ENCODE measurements around the gene PTPN7. TPM values are rescaled to one million over a fixed set of nuclear protein-coding genes. Genes with fewer than 3 reads are reported as not detected.

The PTPN7 gene
- total RNA-seq, 1 donor from 2014 or later = 303 TPM

DNA sequence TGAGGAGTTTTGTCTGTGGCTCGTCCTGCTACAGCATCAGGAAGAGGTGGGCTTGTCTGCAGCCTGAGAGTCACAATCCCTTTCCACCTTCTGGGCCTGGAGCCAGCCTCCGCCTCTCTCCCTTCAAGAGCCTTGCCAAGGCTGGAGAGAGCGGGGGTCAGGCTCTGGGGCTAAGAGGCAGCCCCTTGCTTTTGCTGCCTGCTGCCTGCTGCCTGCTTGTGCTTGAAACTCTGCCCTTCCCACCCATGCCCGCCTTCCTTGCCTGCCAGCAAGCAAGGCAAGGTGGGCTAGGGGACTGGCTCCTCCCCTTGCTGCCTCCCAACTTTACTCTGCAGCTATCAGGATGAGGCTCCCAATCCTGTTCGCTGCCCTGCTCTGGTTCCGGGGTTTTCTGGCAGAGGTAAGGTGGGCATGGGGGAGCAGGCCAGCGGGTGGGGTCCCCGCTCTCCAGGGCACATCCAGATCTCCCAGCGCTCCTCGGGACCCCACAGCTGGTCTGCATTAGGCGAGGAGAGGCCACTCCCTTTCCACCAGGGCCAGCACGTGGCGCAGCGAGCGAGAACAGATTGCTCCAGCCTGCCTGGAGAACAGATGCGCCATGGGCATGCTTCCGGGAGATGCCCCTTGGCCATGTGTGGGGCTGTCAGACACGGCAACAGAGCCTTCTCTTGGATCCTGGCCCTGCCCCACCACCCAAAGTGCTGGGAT is 7.5 kb upstream of the PTPN7 start:
- intact Hi-C loops (cut with micrococcal nuclease) = loop anchor here (10.0 kb wide), 1 partner anchor 837 kb away; the partner anchor contains the start of gene TMEM183A

DNA sequence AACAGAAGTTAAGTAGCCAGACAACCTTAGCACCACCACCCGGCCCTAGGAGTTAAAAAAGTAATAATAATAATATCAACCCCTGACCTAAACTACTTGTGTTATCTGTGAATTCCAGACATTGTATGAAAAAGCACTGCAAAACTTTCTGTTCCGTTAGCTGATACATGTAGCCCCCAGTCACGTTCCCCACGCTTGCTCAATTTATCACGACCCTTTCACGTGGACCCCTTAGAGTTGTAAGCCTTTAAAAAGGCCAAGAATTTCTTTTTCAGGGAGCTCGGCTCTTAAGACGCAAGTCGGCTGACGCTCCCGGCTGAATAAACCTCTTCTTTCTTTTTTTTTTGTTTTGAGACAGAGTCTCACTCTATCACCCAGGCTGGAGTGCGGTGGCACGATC is 6.7 kb upstream of the PTPN7 start:
- intact Hi-C loops (cut with micrococcal nuclease) = loop anchor here (10.0 kb wide), 1 partner anchor 838 kb away; the partner anchor contains the start of gene TMEM183A

DNA sequence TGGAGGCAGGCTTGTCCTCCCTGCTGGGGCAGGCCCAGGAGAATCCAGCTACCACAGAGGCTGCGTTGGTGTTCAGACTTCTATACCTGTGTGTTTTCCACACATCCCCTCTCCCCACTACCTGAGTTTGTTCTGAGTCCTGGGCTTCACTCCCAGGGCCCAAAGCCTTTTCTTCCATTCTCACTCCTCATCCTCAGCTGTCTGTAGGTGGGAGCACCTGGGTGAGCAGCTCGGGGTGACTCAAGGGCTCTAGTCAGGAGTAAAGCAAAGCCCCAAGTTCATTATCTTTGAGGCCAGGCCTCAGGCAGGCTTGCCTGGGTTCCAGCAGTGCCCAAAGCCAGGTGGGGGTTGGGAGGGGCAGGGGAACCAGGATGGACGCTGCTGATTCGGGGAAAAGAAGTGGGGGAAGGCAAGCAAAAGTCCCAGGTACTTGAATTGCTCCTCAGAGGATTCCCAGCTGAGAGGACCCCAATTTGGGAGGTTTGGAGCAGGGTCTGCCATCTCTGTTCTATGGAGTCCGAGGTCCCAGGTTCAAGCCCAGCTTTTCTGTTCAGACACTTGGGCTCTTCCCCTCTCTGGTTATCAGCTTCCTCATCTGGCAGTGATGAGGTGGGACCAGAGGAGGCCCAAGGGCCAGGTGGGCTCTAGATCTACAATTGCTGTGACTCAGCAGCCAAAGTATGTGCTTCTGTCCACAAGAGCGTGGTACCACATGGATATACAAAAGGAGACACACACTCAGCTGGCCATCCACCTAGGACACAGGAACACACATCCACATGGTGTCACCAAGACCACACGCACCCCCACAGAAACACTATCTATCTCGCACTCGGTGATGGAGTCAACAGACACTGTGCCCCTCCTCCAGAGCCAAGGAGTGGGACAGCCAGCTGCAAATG is 5.8 kb upstream of the PTPN7 start:
- intact Hi-C loops (cut with micrococcal nuclease) = loop anchor here (10.0 kb wide), 1 partner anchor 839 kb away; the partner anchor contains the start of gene TMEM183A

DNA sequence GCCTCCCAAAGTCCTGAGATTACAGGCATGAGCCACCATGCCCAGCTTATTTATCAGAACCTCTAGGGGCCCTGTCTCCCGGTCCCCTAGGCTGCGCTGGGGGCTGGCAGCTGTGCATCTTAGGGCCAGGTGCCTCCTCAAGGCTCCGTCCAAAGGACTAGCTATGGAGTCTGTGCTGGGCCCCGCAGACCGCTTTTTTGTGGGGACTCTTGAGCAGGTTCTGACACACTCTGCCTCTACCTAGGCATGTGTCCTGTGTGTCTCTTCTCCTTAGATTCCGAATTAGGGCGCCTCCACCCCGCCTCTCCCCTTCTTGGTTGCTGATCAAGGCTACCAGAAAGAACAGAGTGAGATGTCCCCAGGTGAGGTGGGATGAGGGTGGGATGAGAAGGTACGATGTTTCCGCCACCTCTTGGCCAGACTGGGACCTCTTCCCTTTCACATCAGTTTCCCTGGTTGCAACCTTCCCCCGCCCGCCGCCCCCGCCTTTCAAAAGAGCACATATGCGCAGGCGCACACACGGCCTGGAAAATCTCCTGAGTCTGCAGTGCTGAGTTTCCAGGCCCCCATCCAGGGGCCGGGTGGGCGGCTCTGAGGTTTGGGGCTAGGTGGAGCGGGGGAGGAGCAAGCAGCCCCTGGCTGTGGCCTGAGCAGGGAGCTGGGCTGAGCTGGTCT is 5.0 kb upstream of the PTPN7 start:
- intact Hi-C loops (cut with micrococcal nuclease) = loop anchor here (10.0 kb wide), 1 partner anchor 839 kb away; the partner anchor contains the start of gene TMEM183A

DNA sequence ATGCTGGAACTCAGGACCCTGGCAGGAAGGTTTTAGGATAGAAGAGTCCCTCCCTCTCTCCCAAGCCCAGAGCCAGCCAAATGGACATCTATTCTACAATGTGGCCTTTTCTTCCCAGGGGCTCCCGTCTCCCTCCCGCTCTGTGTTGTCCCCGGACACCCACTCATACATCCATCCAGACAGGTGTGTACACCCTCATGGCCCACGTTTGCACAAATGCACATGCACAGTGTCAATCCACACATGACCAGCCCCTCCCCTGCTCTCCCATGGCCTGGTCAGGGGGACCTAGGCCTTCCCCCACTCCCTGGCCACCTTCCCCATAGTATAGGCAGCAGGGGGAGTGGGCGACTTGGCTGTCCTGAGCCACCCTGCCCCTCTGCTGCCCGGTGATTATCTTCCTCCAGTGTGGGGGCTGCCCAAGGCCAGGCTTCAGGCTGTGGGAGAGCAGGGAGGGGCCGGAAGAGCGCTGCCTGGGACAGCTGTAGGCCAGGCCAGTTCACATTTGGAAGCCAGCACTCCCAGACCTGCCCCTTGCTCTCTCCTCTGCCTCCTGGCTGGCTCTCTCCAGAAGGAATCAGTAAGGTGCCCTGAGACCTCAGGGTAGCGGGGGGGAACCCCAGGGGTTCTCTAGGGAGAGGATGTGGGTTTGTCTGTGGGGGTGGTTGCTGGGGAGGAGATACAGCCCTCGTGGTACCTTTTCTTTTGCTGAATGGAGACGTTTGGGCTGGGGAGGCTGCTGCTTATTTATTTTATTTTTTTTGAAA is 4.1 kb upstream of the PTPN7 start:
- intact Hi-C loops (cut with micrococcal nuclease) = loop anchor here (10.0 kb wide), 1 partner anchor 840 kb away; the partner anchor contains the start of gene TMEM183A

DNA sequence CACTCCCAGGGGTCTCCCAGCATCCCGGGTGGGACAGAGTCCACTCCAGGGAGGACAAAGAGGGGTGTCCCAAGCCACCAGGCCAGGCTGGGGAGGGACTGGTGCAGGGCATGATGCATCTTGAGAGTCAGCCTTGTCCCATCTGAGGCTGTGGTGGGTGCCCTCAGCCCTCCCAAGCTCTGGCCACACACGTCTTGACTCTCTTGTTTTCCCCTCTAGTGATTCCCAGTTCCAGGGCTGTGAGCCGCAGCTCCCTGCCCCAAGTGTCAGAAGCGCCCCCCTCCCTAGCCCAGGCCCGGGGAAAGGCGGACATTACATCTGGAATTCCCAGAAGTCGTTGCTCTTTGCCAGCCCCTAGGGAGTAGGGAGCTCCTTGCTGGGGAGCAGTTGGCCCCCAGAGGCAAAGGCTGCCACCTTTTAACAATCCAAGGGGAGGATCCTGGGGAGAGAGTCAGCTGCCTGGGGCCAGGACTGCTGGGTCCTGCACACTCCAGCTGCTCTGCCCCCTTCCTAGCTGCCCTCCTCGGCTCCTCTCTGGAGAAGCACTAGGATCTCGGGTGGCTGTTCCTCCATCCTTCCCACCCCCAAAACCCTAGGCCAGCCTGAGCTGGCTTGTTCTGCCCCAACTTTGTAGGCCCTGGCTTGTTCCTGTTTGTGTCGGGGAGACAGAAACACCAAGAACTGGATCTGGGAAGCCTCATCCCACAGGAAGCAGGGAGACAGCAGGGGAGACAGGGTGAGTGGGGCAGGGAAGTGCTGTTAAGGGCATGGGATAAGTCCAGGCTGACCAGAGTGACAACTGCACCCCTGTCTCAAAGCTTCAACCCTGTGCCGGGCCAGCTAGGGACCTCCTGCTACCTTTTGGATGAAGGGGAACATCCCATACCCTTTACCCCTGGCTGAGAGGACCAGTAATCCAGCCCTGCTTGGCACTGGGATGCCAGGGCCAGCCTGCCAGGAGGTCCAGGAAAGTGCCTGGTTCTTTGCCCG is 3.2 kb upstream of the PTPN7 start:
- intact Hi-C loops (cut with micrococcal nuclease) = loop anchor here (10.0 kb wide), 1 partner anchor 841 kb away; the partner anchor contains the start of gene TMEM183A

DNA sequence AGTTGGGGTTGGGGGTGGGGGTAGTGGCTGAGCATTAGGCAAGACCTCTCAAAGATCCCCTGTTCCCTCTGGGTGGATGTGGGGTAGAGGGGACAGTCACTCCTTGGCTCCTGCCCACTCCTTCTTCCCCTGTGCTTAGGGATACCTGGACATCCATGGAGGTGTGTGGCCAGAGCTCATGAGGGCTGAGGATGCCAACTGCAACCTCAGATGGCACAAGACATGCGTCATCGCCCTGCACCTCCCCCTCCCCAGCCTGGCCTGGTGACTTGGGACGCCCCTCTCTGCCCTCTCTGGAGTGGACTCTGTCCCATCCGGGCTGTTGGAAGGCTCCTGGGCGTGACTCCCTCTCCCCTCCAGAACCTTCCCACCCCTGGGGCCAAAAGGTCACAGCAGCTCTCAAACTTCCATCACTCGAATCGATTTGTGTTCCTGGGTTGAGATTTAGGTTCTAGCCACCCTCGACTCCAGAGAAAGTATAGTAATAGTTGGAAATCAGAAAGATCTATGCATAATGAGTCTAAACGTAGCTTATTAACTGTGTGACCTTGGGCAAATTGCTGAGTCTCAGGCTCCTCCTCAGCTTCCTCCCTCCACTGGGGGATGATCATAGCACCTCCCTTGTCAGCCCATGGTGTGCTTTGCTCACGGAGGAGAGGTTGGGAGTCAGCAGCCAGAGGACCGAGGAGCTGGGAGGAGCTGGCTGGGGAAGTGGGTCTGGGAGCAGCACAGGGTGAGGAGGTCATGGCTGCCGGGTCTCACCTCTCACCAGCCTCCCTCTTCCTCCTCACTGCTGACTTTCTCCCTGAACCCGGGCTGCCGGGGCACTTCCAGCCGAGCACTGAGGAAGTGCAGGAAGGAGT is 2.2 kb upstream of the PTPN7 start:
- intact Hi-C loops (cut with micrococcal nuclease) = loop anchor here (10.0 kb wide), 1 partner anchor 842 kb away; the partner anchor contains the start of gene TMEM183A

DNA sequence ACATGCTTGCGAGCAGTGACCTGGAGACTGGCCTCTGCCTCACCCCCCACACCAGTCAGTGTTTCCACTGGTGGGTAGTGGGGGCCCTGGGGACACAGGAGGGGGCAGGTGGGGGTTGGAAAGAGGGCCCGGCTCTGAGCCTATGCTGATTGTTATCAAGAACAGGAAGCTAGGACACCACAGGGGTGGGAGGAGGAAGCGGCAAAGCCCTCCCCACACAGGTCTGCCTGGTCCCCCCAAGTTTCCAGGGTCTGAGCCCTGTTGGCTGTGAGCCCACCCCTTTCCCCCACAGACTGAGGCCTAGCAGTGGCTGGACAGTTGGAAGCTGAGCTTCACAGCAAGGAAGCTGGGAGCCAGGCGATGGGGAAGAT is 1.6 kb upstream of the PTPN7 start:
- intact Hi-C loops (cut with micrococcal nuclease) = loop anchor here (10.0 kb wide), 1 partner anchor 843 kb away; the partner anchor contains the start of gene TMEM183A

DNA sequence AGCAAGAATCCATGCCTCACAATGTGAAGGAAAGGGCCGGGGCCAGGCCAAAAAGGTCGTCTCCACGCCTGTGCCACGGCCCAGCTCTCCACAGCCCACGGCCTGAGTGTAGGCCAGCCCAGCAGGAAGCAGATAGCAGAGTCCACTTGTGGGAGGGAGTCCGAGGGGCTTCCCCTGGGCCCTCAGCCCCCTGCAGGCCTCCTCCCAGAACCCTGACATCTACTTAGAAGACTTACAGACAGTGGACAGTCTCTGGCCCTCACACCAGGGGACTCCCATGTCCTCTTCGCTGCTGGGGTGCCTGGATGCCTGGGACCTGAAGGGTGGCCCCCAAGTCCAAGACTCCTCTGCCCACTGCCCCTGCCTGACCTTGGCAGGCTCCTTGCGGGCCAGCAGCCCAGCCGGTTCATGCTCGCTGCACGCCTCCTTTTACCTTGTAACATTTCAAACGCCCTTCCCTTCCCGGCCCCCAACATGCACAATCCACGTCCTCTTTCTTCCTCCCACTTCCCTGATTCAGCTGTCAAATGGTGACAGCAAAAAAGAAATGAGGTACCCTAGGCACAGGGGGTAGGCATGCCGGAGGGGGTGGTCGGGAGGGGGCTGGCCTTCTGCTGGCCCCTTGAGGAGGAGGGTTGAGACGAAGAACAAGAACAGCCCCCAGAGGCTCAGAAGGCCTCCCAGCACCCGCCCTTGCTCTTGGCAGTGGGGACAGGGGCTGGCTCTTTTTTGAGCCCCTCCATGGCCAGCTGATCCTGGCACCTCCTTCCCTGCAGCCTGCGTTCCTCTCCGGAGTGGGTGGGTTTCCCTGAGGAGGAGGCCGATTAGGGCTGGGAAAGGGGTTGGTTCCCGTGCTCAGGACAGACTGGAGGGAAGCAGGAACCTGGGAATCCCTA is 997 bp upstream of the PTPN7 start:
- intact Hi-C loops (cut with micrococcal nuclease) = loop anchor here (10.0 kb wide), 1 partner anchor 843 kb away; the partner anchor contains the start of gene TMEM183A

DNA sequence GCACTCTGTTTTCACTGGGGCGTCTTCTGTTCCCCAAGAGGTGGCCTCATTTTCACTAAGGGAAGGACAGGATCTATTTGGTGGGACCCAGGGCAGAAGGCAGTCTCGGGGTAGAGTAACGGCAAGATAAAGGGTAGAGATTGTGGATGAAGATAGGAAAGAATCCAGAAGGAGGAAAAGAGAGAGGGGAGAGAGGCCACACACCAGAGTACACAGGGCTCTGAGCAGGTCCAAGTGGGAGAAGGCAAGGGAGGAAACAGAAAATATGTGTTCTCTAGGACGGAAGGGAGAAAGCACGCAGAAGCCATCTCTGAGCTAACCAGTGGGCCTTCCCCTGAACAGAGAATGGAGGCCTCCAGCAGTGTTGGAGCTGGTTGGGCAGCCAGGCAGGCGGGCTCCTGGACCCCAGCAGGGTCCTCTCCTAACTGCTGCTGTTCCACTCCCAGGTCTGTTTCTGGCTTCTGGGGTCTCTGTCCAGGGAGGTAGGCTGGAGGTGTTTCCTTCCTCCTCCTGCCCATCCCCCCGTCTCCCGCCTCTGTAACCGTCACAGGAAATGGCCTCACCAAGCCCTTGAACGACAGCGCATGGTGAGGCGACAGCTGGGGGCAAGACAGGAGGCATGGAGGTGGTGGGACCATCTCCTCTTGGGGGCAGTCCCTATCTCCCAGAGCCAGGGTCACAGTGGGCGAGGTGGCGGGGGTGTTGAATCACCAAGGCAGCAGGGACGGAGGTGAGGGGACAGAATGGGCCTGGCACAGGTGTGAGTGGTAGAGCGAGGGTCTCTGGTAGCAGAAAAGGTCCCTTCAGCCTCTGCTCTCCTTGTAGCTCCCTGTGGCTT is 649 bp downstream of the PTPN7 start:
- intact Hi-C loops (cut with micrococcal nuclease) = loop anchor here (1.0 to 10.0 kb wide), 2 partner anchors 14 to 845 kb away; partner anchors contain the start of gene TMEM183A

DNA sequence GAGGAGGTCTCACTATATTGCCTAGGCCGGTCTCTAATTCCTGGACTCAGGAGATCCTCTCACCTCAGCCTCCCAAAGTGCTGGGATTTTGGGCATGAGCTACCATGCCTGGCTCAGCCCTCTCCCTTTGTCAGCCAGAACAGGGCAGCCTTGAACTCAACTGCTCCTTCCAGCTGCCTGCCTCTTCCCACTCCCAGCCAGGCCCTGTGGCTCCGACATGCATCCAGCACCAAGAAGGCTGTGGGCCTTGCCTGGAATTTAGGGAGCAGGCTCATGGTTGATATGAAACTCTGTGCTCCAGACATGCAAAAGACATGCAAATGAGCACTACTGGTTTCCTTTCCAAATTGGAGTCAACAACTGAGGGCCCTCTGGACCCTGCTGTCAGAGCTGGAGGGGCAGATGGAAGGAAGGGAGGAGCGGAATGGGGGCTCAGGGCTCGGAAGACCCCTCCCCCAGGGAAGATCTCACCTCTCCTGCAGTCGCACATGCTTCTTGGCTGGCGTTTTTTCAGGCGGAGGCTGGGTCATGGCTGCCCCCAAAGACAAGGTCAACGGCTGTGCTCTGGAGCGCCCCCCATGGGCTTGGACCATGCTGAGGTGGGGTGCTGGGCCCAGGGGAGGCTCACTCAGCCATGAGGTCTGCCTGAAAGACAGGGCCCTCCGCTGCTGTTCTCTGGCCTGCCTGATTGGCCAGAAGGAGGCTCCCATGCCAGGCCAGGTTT is 1.4 kb downstream of the PTPN7 start:
- intact Hi-C loops (cut with micrococcal nuclease) = loop anchor here (1.0 kb wide), 1 partner anchor 14 kb away; no protein-coding TSS in a partner anchor

DNA sequence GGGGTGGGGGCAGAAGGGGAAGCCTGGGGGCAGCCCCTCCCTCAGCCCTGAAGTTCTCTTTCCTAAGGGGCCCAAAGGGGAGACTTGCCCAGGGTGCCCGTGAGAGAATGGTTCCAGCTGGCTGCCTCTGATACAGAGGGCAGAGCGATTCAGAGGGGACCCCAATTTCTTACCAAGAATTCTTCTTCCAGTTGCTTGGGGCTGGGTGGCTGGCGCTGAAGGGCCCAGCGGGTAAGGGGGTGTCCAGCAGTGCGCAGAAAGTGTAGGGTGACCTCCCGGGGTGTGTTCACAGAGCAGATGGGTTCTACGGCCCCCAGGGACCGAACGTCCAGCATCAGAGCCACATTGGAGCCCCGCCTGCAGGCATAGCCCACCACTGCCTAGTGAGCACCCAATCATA is 2.5 kb downstream of the PTPN7 start:
- intact Hi-C loops (cut with micrococcal nuclease) = no loop called here

DNA sequence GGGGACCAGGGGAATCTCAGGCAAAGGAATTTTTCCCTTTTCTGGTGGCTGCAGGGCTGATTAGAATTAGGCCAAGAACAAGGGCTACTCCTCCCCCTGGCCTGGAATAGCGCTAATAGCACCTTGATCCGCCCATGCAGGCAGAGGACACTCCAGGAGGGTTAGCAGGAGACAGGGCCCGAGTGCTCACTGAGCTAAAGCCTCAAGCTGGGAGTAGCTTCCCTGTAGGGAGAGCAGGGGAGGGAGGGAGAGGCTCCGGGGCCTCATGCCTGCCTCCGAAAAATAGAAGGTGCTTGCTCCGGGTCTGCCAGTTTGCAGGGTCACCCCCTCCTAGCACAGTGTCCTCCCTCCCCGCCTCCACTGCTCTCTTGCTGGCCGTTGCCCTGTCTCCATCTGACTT is 3.8 kb downstream of the PTPN7 start:
- intact Hi-C loops (cut with micrococcal nuclease) = no loop called here

DNA sequence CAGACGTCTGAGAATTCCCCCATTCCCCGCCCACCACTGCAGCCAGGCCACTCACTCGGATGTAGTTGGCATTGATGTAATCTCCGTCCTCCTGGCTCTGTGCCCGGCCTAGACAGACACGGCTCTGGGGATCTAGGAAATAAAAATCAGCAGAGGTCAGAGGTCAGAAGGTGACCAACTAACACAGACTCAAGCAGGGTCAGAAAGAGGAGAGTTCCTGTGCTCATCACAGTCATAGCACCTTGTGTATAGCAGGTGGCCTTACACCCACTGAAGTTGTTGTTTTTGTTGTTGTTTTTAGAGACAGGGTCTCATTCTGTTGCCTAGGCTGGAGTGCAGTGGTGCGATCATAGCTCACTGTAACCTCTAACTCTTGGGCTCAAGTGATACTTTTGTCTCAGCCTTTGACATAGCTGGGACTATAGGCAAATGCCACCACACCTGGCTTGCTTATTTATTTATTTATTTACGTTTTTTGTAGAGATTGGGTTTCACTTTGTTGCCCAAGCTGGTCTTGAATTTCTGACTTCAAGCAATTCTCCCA is 4.9 kb downstream of the PTPN7 start:
- intact Hi-C loops (cut with micrococcal nuclease) = no loop called here

DNA sequence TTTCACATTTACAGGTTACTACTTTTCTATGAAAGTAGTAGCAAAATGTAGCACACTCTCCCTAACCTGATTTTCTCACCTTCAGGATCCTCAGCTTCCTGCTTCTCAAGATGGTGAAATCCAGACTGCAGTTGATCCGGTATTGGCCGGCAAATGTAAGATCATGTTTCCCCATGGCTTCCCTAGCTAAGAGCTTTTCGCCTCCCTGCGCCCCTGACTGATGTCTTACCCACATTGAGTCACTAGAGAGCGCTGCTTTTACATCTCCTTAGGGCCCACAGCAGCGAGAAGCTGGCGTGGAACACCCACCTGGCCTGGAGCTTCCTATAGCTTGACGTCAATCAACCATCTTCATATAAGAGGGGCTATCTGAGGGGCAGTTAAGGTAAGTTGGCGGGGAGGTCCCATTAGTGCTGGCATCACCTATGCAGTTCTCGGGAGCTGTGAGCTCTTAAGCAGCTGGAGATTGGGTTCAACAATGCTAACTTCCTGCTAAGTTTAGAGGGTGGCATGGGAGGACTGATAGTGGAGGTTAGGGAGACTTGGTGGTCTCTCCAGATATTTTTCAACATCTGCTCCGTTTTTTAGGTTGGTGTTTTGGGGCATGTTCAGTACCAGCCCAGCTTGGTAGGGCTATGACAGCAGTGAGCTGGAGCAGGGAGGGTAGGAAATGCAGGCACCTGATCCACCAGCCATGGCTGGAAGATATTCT is 5.5 kb downstream of the PTPN7 start:
- intact Hi-C loops (cut with micrococcal nuclease) = no loop called here

All from T-helper 2 cell treated with Interferon-gamma antibody and Interleukin-4, amounts not matched to agents 100 ng/mL and 5 ng/mL, for 36 hours (primary cell).